GM19351 (cell line): ENCODE results near the gene ZRANB3.
"Not testable (repeated sequence)": the region's sequence is repeated elsewhere in the genome, so short reads cannot be mapped to it uniquely, and the experiment has no call there.

ENCODE experiments used
- ATAC-seq: cut with Tn5 transposase; IDR thresholded peaks from one replicate; pipeline ENCODE4 v1.9.1; 2021; ENCODE audit warnings: mild to moderate bottlenecking, moderate library complexity; ENCODE audit not compliant: unreplicated experiment

ZRANB3 gene

DNA sequence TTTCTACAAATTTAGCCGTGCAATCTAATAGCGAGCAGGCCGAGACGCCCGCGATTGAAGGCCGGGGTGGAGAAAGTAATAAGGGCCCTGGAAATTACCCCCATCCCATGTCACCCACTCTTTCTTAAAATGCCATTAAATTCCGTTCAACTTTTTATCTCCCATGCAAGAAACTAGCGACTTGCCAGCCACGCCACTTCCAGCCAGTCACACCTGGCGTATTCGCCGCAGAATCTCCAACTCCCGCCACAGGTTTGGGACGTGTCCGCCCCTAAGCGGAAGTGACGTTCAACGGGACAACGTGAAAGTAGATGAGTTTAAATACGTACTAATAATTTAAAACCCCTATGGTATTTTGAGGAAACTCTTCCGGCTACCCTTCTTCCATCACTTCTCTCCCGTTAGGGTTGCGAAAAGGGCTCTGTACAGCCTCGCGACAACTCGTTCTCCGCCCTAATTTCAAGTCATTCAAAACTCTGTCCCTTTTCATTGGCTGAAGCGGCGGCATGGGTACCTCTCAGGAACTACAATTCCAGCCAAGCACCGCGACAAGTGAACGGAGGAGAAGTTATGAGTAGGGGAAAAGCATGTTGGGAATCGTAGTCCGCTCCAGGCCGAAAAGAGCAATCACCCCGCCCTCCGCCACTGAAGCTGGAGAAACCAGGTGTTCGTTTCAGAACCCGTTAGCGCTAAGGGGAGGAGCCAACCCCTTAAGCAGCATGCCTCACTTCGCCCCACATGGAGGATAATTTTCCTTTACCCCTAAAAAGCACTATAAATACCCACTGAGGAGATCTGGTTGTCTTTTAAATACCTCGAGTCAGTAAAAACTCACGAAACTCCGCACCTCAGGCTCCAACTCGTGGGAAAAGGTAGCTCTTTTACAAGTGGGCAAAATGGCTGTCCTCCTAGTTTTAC, at the start of gene ZRANB3:
ZRANB3 (minus strand) TSS at position 906 of the 918 bp plus-strand sequence.
- ATAC-seq: peak; percentile 66

DNA sequence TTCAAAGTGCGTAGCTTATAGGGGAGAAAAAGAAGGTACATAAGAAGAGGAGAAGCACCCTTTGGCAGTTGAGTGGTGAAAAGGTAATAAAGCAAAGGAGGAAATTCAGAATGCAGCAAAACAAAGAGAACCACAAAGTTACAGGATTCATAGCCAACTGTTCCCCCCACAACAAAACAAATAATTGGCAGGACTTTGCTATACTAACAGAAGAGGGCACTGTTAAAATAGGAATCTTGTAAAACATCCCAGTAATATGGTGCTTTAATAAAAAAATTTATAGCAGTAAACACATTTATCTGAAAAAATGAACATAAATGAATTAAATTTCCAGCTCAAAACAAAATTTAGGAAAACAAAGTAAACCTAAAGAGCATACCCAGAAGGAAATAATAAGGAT, 42.6 kb upstream of the ZRANB3 start:
- ATAC-seq: no peak

DNA sequence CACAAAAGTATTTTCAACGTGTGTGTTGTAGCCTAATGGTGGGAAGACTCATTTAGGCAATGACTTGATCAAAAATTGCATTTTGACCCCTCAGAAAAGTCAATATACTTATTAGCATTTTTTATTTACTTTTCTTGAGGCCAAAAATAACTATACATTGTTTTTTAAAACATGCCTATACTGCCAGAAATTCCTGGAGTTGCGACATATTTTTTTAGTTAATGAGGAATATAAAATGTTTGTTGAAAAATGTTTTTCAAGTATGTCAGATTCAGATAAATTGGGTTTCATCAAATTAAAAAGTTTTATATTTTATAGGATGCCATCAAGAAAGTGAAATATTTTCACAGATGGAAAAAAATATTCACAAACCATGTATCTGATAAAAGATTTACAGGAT, 39.9 kb upstream of the ZRANB3 start:
- no peak for ATAC-seq

DNA sequence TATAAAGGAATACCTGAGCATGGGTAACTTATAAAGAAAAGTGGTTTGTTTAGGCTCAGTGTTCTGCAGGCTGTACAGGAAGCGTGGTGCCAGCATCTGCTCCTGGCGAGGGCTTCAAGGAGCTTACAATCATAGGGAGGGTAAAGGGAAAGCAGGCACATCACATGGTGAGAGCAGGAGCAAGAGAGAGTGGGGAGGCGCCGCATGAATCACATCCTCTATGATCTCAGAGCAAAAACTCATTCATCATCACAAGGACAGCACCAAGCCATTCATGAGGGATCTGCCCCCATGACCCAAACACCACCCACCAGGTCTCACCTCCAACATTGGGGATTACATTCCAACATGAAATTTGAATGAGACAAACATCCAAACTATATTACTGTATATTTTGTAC, 32.8 kb upstream of the ZRANB3 start:
- no peak for ATAC-seq

DNA sequence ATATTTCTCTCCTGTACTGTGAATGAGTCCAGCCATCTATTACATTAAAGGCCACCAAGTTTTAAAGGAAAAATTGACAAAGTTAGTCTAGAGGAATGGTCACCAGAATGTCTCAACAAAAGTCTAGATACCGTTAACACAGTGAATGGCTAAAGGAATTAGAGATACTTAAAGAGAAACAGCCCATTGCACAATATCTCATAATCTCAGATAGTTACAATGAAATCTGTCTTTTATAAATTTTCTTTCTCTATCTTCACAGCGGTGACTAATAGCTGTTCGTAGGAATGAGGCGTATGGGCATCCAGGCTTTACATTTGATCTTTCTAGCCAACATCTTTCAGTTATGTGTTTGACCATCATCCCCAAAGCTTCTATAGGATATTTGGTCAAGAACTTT, 30.9 kb upstream of the ZRANB3 start:
- no peak for ATAC-seq

DNA sequence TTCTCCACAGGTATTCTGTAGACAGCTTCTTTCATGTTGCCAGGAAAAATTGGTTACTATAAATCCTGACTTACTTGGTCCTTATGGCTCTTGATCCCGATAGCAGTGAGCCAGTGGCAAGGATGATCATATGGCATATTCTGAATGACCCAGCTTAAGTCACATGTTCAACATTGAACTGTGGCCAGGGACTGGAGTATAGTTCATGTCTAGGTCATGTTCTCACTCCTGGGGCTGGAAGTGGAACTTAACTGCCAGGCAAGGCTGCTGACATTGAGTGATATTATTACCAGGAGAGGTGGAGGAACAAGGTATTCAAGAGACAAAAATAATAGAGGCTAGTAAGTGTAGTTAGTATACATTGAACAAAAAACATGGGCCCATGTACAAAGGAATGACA, 26.5 kb upstream of the ZRANB3 start:
- no peak for ATAC-seq

DNA sequence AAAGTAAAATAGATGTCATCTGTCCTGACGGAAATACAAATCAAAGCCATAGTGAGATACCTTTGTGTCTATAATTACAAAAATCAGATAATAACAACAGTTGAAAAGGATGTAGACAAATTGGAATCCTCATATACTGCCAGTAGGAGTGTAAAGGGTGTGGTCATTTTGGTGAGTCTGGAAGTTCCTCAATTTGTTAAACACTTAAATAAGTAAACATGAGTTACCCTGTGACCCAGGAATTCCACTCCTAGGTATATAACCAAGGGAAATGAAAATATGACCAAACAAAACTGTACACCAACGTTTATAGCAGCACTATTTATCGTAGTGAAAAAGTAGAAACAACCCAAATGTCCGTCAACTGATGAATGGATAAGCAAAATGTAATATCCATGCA, 24.3 kb upstream of the ZRANB3 start:
- no peak for ATAC-seq

DNA sequence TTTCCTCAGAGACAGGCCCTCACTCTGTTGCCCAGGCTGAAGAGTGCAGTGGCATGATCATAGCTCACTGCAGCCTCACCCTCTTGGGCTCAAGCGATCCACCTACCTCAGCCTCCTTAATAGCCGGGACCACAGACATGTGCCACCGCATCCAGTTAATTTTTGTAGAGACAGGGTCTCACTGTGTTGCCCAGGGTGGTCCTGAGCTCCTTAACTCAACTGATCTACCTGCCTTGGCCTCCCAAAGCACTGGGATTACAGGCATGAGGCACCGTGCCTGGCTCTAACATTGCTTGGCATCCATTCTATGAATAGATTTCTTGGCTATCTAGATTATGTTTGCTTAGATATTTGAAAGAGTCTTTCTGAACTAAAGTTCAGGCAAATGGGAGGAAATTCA, 21.9 kb upstream of the ZRANB3 start:
- ATAC-seq: no peak

DNA sequence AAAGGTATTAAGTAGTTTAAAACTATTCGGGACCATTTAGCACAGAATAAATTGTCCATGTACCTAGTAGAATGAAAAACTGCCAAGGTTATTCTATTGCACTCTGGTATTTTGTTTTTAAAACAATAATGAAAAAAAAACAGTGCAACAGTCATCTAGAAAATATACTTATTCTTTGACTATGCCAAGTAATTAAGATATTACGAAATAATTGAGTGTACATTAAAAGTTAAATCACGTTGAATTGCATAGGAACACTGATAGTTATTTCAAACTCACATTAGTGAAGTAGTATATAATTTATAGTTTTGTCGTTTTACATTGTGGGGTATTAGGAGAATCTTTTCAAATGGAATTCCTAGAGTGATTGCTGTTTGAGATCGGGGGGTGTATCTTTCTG, 20.3 kb upstream of the ZRANB3 start:
- no peak for ATAC-seq

DNA sequence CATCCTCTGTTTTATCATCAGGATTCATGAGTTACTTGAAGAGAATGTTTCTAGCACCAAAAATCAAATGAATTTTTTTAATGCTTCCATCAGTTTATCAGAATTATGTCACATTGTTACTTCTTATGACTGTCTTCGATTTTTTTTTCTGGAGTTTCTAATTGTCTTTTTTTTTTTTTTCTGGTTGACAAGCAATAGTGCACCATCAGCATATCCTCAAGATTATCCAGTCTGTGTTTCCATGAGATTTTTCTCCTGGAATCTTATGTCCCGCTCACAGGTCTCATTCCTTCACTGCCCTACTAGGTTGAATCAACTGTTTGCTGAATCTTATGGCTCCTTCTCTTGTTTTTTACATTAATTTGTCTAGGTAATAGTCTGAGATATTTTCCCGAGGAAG, 16.3 kb upstream of the ZRANB3 start:
- no peak for ATAC-seq

DNA sequence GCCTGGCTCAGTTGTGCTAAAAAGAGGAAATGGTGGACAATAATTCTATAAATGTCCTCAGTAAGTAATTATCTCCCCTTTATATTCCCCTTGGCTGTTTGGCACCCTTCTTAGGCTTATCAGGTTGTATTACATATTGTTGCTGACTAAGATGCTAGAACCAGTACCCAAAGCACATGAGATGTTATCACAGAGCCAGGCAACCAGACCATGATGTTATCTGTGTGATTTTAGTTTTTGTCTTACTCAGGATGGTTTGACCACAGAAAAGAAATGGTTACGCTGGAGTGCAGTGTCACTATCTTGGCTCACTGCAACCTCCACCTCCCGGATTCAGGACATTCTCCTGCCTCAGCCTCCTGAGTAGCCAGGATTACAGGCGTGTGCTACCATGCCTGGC, 15.4 kb upstream of the ZRANB3 start:
- no peak for ATAC-seq

DNA sequence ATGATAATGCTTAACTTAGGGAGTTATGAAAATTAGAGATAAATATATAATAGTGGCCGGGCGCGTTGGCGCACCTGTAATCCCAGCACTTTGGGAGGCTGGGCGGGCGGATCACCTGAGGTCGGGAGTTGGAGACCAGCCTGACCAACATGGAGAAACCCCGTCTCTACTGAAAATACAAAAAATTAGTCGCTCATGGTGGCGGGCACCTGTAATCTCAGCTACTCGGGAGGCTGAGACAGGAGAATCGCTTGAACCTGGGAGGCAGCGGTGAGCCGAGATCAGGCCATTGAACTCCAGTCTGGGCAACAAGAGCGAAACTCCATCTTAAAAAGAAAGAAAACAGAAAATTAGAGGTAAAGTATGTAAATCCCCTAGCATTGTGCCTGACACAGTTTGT, 2.5 kb upstream of the ZRANB3 start:
- ATAC-seq: not testable (repeated sequence)

DNA sequence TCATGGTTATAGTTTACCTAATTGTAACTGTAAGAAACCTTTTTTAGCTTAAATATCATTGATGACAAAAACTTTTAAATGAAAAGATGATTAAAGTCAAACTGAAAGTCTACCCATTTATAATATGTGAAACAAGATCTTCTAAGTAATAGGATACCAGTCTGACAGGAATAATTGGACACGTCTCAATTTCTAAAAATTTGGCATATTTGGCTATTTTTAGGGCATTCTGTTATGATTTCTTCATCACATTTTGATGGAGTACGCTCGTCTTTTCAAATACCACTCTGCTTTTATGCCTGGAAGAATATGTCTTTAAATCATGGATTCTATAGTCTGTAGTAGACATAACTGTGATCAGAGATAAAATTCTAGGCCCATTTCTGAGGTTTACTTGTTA, 1.6 kb upstream of the ZRANB3 start:
- ATAC-seq: no peak

DNA sequence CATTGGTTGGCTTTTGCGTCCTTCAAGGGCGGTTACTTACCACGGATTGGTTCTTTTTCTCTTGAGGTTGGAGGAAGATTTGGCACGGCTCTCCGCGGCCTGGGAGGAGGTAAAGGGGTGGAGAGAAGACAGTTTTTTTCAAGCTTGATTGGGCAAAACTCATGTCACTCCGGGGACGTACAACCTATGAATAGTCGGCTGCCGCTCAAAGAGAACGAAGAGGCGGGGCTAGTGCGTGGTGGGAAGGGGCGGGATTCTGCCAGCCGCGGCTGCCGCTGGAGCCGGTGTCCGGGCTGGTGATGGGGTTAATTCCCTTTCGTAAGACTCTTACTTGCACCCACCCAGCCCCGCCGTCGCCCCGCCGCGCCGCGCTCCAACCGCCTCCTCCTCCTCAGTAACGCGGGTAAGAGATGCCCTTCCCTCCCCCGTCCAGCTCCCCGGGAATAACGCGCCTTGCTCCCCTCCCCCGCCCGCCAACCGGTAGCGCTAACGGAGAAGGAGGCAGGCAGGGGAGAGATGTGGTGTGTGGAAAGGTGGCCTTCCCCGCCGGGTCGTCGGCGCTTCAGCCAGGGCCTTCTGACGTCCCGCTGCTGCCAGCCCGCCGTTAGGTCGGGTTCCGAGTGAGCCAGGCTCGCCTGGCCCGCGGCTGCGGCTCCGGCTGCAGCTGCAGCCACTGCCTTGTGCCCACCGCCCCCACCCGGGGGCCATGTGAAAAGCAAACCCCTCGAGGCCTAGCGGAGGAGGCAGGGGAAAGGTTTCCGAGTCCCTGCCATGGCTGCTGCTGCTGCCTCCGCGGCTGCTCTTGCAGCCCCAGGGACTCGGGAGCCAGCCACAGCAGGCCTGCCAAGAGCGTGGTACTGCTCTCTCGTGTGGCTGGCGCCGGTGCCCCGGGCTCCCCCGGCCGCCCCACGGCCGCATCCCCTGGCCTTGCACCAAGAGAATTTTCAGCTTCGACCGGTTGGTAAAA, 496 bp upstream of the ZRANB3 start, which contains the start of gene R3HDM1:
R3HDM1 (plus strand) TSS at position 254 of the 967 bp plus-strand sequence. CDS start 73,362 bp downstream, outside the sequence.
- ATAC-seq: peak; percentile 75

DNA sequence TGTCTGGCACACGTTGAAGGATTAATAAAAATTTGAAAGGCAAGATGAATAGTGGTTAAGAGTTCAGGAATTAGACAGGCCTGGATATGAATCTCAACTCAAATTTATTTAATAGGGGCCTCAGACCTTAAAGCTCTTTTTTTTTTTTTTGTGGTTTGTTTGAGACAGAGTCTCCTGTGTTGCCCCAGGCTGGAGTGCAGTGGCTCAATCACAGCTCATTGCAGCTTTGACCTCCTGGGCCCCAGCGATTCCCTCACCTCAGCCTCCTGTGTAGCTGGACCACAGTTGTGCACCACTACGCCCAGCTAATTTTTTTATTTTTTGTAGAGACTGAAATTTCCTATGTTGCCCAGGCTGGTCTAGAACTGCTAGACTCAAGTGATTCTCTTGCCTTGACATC, 3.0 kb downstream of the ZRANB3 start:
- no peak for ATAC-seq

DNA sequence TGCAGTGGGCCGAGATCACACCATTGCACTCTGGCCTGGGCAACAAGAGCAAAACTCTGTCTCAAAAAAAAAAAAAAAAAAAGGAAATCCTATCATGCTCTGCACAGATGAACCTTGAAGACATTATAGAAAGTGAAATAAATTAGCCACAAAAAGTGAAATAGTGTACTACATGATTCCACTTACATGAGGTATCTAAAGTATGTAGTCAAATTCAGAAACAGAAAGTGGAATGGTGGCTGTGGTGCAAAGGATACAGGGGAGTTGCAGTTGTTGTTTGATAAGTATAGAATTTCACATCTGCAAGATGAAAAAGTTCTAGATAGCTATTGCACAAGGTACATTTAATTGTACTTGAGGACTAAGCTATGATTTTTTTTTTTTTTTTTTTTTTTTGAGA, 5.2 kb downstream of the ZRANB3 start:
- ATAC-seq: no peak

DNA sequence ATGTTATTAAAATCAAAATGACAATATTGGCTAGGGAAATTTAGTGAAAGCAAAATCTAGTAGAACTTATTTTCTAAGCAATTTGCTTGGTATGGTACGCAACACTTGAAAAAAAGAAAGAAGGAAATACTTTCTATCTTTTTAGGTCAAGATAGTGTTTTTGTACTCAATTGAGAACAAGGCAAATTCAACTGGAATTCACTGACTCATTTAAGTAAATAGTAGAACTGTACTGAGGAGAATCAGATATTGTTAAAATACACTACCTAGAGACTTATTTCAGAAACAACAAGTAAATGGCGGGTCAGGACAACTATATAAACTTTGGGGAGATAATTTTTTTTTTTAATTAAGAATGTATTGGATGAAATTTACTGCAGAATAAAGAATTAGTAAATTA, 18.9 kb downstream of the ZRANB3 start:
- ATAC-seq: no peak

DNA sequence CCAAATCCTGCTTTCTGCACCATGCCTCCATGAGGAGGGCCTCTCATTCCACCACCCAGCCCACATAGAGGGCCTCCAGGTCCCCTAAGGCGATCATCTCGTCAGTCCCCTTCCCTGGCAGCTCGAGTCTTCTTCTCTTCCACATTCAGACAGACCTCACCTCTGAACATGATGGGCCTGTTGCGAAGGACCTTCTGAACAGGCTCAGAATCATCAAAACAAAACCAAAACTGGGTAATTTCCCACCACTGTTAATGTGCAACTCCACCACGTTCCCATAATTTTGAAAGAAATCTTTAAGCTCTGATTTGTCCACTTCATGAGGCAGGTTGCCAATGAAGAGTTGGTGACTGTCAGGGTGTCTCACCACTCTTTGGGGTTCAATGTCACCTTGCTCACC, 20.4 kb downstream of the ZRANB3 start:
- ATAC-seq: no peak

DNA sequence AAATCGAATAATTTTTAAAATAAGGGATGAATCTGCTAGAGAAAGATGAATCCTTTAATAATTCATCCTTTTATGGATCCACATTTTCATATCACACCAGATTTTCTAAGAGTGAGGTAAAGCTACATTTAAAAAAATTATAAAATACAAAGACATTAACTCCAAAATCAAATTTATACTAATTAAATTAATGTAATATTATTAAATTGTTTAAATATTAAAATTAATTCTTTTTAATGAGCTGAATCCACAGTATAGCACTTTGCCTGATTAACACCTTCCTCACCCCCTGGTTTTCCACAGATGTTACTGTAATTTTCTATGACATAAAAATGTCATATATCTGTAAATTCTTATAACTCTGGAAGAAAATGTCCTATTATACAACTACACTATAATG, 26.2 kb downstream of the ZRANB3 start:
- ATAC-seq: no peak

DNA sequence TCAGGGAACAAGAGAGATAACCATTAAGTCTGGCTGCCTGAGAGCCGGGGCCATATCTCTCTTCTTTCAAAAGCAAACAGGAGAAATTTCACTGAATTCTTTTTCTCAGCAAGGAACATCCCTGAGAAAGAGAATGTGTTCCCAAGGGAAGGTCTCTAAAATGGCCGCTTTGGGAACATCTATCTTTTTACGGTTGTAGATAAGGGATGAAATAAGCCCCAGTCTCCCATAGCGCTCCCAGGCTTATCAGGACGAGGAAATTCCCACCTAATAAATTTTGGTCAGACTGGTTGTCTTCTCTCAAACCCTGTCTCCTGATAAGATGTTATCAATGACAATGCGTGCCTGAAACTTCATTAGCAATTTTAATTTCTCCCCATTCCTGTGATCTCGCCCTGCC, 32.4 kb downstream of the ZRANB3 start:
- not testable (repeated sequence) for ATAC-seq

DNA sequence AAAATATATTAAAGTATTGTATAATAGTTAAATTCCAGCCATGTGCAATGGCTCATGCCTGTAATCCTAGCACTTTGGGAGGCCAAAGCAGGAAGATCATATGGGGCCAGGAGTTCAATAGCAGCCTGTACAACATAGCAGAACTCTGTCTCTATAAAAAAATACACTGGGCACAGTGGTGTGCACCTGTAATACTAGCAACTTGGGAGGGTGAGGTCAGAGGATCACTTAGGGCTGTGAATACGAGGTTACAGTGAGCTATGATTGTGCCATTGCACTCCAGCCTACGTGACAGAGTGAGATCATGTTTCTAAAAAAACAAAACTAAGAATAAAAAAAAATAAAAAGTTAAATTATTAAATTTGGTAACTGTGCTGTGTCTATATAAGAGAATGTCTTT, 36.1 kb downstream of the ZRANB3 start:
- no peak for ATAC-seq

DNA sequence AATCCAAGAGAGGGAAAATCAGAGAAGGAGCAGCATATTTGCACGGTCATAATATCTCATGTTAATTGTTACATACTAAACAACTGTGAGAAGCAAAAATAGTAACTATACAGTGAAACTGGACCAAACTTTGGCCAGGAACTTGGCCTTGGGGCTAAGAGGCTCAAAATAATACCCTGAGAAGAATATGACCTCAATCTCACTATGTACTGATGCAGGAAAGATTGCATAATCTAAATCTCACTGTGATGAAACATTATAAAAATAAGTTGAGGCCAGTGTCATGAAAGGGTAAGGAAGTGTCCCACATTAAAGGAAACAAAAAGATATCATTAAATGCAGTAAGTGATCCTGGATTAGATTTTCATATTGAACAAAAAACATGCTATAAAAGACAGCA, 36.5 kb downstream of the ZRANB3 start:
- no peak for ATAC-seq
